Activated T-cell treated with anti-CD3 and anti-CD28 coated beads, Interleukin-2, amount 50 U/mL, for 4 hours (primary cell): Measurements from ENCODE around the gene ZDHHC15. TPM values are rescaled to one million over a fixed set of nuclear protein-coding genes. Genes with fewer than 3 reads are reported as not detected.
"Not testable (repeated sequence)": the region's sequence is repeated elsewhere in the genome, so short reads cannot be mapped to it uniquely, and the experiment has no call there.

Source experiments
- ATAC-seq, 2 donors: fragments of 200-7000 bp; cut with Tn5 transposase; one replicate each; pipeline ENCODE4 v1.10.0; 2021
- DNase-seq: peaks from one replicate; pipeline ENCODE4 v3.0.0-alpha.2; 2020
- H3K27me3 Mint-ChIP-seq: one replicate; pipeline ENCODE4 v1.8.0; 2021; ENCODE audit warnings: low read depth, mixed read lengths
- H3K36me3 Mint-ChIP-seq: one replicate; pipeline ENCODE4 v1.8.0; 2022; ENCODE audit warnings: mixed read lengths; ENCODE audit not compliant: insufficient read depth
- H3K4me1 Mint-ChIP-seq: one replicate; pipeline ENCODE4 v1.8.0; 2021; ENCODE audit warnings: low read depth, mixed read lengths
- H3K4me3 Mint-ChIP-seq: one replicate; pipeline ENCODE4 v1.8.0; 2021; ENCODE audit warnings: mild to moderate bottlenecking, moderate library complexity, mixed read lengths
- H3K9me3 Mint-ChIP-seq: one replicate; pipeline ENCODE4 v1.8.0; 2021; ENCODE audit warnings: mixed read lengths
- total RNA-seq, 3 donors: library from RNA; stranded (reverse); gene quantifications; one replicate each; pipeline ENCODE4 v1.2.1, GENCODE V29; 2021

Gene ZDHHC15, protein sequence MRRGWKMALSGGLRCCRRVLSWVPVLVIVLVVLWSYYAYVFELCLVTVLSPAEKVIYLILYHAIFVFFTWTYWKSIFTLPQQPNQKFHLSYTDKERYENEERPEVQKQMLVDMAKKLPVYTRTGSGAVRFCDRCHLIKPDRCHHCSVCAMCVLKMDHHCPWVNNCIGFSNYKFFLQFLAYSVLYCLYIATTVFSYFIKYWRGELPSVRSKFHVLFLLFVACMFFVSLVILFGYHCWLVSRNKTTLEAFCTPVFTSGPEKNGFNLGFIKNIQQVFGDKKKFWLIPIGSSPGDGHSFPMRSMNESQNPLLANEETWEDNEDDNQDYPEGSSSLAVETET
- under 1 TPM; 0.35 to 0.83 (median 0.40) TPM for total RNA-seq

DNA sequence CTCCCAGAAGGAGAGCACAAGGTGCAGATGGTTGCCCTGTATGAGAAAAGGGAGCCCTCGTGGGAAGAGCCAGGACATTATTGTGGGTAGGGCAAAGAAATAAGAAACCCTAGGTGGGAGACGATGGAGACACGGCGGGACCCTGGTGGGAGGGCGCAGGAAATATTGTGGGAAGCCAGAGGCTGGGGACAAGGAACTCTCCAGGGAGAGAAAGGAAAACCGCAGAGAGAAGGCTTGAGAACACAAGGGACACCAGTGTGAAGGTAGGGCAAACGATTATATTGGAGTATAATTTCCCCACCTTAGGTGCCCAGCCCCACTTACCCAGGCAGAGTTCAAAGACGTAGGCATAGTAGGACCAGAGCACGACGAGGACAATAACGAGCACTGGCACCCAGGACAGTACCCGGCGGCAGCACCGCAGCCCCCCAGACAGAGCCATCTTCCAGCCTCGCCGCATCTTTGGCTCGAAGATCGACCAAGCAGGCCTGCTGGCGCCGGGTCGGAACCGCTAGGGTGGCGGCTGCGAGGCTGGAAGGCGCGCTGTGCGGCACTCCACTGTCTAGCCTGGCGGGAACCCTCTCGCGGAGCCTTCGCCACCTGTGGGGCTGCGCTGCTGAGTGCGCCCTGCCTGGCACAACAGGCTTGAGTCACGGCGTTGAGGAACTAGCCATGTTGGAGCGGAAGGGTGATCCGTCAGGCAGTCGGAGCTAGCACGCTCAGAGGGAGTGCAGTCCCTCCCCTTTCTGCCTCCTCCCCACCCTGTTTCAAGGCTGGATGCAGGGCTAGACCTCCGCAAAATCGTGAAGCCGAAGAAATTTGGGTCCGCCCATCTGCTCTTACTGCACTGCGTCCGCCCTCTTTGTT lies at the start of gene ZDHHC15:
Gene ZDHHC15 (minus strand): TSS at position 473 of the 867 bp plus-strand sequence. CDS start 13 bp downstream, at position 460.
- Mint-ChIP-seq H3K4me1 (peaks cover 17% of the 10 kb centered on the region), H3K36me3 (no peaks in the 10 kb centered on the region)

DNA sequence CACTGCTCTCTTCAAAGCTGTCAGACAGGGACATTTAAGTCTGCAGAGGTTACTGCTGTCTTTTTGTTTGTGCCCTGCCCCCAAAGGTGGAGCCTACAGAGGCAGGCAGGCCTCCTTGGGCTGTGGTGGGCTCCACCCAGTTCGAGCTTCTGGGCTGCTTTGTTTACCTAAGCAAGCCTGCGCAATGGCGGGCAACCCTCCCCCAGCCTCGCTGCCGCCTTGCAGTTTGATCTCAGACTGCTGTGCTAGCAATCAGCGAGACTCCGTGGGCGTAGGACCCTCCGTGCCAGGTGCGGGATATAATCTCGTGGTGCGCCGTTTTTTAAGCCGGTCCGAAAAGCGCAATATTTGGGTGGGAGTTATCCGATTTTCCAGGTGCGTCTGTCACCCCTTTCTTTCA lies 37.7 kb upstream of the ZDHHC15 start:
- not testable (repeated sequence) for H3K9me3 Mint-ChIP-seq, H3K27me3 Mint-ChIP-seq, H3K4me3 Mint-ChIP-seq, ATAC-seq, H3K36me3 Mint-ChIP-seq, DNase-seq, H3K4me1 Mint-ChIP-seq

More for the DNA sequence above, at the start of gene ZDHHC15:
- no peaks in the 10 kb centered on the region for H3K27me3 Mint-ChIP-seq
- ATAC-seq (peak; percentile 95 to 98), DNase-seq (peak; percentile 31)
- H3K9me3 Mint-ChIP-seq = no peaks in the 10 kb centered on the region
- peak within 1 kb of the TSS; percentile 81 for H3K4me3 Mint-ChIP-seq

DNA sequence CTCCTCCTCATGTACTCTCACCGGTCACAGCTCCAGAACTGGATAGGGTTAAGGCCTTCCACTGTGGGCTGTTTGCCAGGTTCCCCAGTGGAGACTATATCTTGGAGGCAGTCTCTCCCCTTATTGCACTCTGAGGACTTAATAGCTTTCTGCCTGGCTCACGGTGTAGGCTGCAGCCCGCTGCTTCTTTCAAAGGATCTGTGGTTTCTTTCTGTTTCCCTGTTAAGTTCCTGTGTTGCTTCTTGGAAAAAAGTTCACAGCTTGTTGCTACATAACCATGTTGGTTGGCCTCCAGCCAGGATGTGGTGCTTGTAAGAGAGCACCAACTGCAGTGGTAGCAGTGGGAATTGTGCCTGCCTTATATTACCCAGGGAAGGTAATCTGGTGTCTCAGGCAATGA lies 24.9 kb upstream of the ZDHHC15 start:
- no peak for DNase-seq
- no peak for ATAC-seq
- Mint-ChIP-seq H3K4me3 (no peak overlapping the region), H3K4me1 (no peaks in the 10 kb centered on the region), H3K36me3 (no peaks in the 10 kb centered on the region), H3K27me3 (no peaks in the 10 kb centered on the region), H3K9me3 (peaks cover 5% of the 10 kb centered on the region)

DNA sequence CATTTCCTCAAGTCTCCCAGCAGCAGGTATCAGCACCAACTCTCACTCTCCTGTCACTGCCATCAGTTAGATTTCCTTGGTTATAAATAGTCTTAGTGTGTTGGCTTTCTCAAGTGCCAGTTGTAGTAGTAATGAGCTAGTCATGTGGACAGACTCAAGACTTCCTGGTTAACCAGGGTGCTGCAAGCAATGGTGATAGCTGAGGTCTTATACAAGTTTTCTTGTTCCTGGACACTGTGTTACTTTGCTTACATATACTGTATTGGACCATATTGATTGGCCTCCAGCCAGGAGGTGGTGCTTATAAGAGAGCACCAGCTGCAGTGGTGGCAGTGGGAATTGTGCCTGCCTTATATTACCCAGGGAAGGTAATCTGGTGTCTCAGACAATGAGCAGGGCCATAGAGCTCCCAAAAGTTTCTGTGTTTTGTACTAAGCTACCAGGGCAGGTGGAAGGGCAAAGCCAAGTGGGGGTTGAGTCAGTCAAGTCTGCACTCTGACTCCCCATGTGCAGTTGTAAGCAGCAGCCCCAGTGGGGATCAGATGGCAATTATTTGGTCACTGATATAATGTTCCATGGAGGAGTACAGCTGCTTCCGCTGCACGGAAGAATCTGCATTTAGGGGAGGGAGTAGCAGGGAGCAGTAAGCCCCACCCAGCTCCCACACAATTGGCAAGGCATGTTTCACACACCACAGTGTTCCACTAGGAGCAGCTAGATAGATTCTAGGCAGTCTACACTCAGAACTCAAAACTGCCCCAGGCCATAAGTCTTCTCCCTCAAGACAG lies 24.1 kb upstream of the ZDHHC15 start:
- ATAC-seq = no peak
- no peak overlapping the region for H3K4me3 Mint-ChIP-seq
- H3K36me3 Mint-ChIP-seq = no peaks in the 10 kb centered on the region
- H3K27me3 Mint-ChIP-seq = no peaks in the 10 kb centered on the region
- peaks cover 9% of the 10 kb centered on the region for H3K9me3 Mint-ChIP-seq
- no peak for DNase-seq
- no peaks in the 10 kb centered on the region for H3K4me1 Mint-ChIP-seq

DNA sequence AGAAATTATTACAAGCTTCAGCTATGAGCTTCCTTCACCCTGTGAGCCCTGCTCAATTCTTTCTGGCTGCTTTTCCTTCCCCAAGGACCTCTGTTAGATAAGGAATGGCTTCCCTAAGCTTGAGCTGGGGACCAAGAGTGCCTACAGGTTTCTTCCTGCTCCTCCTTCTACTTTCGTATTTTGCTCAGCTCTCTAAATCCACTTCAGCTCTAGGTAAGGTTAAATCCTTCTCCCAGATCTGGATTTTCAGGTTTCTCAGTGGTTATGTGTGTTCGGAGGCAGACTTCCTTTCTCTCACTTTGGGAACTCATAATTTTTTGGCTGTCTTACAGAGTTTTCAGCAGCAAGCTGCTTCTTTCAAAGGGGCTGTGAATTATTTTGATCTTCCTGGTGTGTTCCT lies 21.9 kb upstream of the ZDHHC15 start:
- ATAC-seq = no peak
- H3K9me3 Mint-ChIP-seq = peaks cover 5% of the 10 kb centered on the region
- no peaks in the 10 kb centered on the region for H3K27me3 Mint-ChIP-seq

DNA sequence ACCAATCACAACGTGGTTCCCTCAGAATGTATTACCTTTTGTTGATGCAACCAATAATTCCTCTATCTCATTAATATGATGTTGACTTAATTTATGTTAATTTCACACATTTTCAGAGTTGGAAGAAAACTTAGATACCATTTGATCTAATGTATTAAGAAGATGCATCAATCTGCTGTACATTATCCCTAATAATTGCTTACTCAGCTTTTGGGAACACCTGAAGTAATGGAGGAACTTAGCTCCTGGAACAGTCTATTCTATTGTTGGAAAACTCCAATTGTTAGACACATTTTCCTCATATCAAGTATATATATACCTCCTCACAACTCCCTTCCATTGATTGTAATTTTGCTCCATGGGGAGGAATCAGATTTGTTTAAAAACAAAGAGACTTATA lies 38.9 kb downstream of the ZDHHC15 start:
- Mint-ChIP-seq H3K9me3 (peaks cover 4% of the 10 kb centered on the region), H3K4me1 (no peaks in the 10 kb centered on the region), H3K27me3 (no peaks in the 10 kb centered on the region), H3K36me3 (no peaks in the 10 kb centered on the region), H3K4me3 (no peak overlapping the region)
- DNase-seq (no peak), ATAC-seq (no peak)

More for the DNA sequence above, 21.9 kb upstream of the ZDHHC15 start:
- Mint-ChIP-seq H3K4me3 (no peak overlapping the region), H3K4me1 (no peaks in the 10 kb centered on the region), H3K36me3 (no peaks in the 10 kb centered on the region)
- no peak for DNase-seq

DNA sequence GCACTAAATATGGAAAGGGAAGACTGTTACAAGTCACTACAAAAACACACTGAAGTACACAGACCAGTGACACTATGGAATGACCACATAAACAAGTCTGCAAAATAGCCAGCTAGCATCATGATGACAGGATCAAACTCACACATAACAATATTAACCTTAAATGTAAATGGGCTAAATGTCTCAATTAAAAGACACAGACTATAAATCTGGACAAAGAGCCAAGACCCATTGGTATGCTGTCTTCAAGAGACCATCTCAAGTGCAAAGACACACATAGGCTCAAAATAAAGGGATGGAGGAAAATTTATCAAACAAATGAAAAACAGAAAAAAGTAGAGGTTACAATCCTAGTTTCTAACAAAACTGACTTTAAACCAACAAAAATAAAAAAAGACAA lies 61.1 kb downstream of the ZDHHC15 start:
- not testable (repeated sequence) for DNase-seq, H3K4me3 Mint-ChIP-seq, H3K36me3 Mint-ChIP-seq, ATAC-seq, H3K4me1 Mint-ChIP-seq, H3K27me3 Mint-ChIP-seq
- peaks cover 26% of the 10 kb centered on the region for H3K9me3 Mint-ChIP-seq

DNA sequence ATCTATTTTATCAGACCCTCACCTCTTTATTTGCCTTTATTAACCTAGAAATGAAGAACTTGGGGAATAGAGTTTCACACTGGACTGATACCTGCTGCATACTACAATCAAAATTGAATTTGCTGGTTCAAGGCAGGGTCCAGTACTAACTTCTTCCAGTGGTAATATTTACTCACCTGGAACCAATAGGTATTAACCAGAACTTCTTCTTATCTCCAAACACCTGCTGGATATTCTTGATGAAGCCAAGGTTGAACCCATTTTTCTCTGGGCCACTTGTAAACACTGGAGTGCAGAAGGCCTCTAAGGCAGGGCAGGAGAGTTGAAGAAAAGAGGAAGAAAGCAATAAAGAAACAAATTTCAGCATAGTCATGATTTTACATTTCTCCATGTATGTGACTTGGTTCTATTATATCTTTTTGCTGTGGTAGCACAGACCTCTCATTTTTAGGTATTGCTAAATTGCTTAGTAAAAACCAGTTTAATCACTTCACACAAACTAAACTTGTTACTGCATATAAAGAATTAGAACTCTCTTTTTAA lies 101.1 kb downstream of the ZDHHC15 start:
- ATAC-seq (no peak), DNase-seq (no peak)
- Mint-ChIP-seq H3K36me3 (no peaks in the 10 kb centered on the region), H3K4me1 (no peaks in the 10 kb centered on the region), H3K27me3 (no peaks in the 10 kb centered on the region), H3K9me3 (no peaks in the 10 kb centered on the region), H3K4me3 (no peak overlapping the region)

DNA sequence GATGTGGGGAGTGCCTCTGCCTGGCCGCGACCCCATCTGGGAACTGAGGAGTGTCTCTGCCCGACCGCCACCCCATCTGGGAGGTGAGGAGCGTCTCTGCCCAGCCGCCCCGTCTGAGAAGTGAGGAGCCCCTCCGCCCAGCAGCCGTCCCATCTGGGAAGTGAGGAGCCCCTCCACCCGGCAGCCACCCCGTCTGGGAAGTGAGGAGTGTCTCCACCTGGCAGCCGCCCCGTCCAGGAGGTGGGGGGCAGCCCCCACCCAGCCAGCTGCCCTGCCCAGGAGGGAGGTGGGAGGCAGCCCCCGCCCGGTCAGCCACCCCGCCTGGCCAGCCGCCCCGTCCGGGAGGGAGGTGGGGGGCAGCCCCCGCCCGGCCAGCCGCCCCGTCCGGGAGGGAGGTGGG lies 115.7 kb downstream of the ZDHHC15 start:
- not testable (repeated sequence) for ATAC-seq, H3K27me3 Mint-ChIP-seq, H3K4me1 Mint-ChIP-seq, H3K4me3 Mint-ChIP-seq, H3K36me3 Mint-ChIP-seq, DNase-seq
- H3K9me3 Mint-ChIP-seq = peaks cover 15% of the 10 kb centered on the region

DNA sequence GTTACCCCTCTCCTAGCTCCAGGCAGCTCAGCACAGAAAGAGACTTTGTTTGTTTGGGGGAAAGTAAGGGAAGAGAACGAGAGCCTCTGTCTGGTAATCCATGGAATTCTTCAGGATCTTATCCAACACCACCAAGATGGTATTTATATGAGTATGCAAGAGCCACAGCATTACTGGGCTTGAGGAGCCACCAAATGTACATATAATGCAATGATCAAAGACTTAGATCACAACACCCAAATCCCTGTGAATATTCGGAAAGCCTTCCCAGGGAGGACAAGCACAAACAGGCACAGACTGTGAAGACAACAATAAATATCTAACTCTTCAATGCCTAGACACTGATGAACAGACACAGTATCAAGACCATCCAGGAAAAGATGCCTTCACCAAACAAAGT lies 132.4 kb downstream of the ZDHHC15 start:
- Mint-ChIP-seq H3K4me1 (no peaks in the 10 kb centered on the region), H3K36me3 (no peaks in the 10 kb centered on the region), H3K9me3 (peaks cover 45% of the 10 kb centered on the region), H3K27me3 (no peaks in the 10 kb centered on the region), H3K4me3 (no peak overlapping the region)
- no peak for DNase-seq
- ATAC-seq = no peak

DNA sequence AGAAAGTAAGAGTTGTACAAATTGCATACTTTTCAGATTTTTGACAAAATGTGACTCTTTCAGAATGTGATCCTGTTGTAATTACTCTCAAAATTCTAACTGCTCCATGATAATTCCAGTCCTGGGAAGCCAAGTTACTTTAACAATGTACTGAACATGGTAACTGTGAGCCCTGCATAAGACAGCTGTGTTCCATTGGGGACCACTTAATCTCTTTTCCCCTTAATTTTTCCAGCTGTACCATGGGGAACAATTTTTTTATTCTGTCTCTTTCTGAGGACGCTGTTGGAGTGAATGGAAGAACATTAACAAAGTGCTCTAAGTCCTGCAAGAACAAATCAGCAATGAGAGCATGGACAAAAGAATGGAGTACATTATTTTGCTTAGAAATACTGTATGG lies 153.1 kb downstream of the ZDHHC15 start:
- no peak overlapping the region for H3K4me3 Mint-ChIP-seq
- no peak for DNase-seq
- no peaks in the 10 kb centered on the region for H3K36me3 Mint-ChIP-seq
- H3K4me1 Mint-ChIP-seq = no peaks in the 10 kb centered on the region
- H3K27me3 Mint-ChIP-seq = no peaks in the 10 kb centered on the region
- no peaks in the 10 kb centered on the region for H3K9me3 Mint-ChIP-seq
- ATAC-seq = no peak

DNA sequence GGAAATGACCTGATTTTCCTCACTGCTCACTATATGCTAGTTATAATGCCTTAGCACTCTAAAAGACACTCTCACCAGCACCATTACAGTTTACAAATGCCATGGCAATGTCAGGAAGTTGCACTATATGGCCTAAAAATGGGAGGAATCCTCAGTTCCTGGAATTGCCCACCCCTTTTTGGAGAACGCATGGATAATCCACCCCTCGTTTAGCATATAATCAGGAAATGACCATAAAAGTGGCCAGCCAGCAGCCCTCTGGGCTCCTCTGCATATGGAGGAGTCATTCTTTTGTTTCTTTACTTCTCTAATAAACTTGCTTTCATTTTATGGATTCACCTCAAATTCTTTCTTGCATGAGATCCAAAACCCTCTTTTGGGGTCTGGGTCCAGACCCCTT lies 156.0 kb downstream of the ZDHHC15 start:
- Mint-ChIP-seq H3K4me1 (no peaks in the 10 kb centered on the region), H3K4me3 (no peak overlapping the region), H3K36me3 (no peaks in the 10 kb centered on the region), H3K9me3 (peaks cover 6% of the 10 kb centered on the region), H3K27me3 (no peaks in the 10 kb centered on the region)
- DNase-seq (no peak), ATAC-seq (no peak)

DNA sequence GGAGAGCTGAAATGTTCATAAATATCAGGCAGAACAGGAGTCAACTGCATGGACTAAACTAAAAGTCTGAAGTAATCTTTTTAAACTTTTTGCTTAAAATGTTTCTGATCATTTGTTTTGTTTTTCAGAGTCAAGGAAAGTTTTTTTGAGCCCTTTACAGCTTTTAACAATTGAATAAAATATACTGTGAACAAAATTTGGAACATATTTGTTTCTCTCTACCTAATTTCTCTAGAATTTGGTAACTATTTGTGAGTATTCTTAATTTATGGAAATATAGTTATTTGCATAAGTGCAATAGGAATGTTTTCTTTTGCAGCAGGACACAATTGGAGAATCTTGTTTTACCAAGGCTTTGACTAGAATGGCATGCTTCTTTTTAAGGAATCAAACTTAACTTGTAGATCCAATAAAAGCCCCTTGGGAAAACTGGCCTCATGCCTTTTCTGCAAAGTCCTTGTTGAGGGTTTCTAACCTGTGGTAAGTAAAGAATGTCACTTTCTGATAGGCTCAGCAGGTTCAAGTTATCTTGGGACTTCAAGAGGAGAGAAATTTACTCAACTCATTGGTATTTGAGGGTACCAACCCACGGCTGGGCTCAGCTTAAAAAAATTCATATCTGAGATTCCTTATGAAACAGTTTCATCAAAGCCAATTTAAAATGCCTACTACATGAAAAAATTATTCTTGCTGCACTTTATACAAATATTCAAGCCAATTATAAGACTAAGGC lies 157.4 kb downstream of the ZDHHC15 start:
- no peak for DNase-seq
- Mint-ChIP-seq H3K36me3 (peaks cover 4% of the 10 kb centered on the region), H3K4me1 (no peaks in the 10 kb centered on the region), H3K9me3 (peaks cover 6% of the 10 kb centered on the region), H3K27me3 (no peaks in the 10 kb centered on the region), H3K4me3 (no peak overlapping the region)
- no peak for ATAC-seq
